Measurements from ENCODE around the gene CA11.

DNA sequence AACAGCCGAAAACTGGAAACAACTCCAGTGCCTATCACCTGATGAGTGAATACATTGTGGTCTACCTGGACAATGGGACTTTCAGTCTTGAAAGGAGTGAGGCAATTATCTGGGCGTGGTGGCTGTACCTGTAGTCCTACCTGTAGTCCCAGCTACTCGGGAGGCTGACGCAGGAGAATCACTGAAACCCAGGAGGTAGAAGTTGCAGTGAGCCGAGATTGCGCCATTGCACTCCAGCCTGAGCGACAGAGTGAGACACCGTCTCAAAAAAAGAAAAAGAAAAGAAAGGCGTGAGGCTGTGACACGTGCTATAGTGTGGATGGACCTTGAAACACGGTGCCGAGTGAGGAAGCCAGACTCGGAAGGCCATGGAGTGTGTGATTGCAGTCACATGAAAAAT is 30.9 kb upstream of the CA11 start:
- TF ChIP-seq, protein P1, sequence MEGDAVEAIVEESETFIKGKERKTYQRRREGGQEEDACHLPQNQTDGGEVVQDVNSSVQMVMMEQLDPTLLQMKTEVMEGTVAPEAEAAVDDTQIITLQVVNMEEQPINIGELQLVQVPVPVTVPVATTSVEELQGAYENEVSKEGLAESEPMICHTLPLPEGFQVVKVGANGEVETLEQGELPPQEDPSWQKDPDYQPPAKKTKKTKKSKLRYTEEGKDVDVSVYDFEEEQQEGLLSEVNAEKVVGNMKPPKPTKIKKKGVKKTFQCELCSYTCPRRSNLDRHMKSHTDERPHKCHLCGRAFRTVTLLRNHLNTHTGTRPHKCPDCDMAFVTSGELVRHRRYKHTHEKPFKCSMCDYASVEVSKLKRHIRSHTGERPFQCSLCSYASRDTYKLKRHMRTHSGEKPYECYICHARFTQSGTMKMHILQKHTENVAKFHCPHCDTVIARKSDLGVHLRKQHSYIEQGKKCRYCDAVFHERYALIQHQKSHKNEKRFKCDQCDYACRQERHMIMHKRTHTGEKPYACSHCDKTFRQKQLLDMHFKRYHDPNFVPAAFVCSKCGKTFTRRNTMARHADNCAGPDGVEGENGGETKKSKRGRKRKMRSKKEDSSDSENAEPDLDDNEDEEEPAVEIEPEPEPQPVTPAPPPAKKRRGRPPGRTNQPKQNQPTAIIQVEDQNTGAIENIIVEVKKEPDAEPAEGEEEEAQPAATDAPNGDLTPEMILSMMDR (IDR thresholded peaks at IDR 0.05): no peak
- no peak for TF ChIP-seq POLR2A (IDR thresholded peaks at IDR 0.05)
